ENCODE measurements around the gene RNPS1. TPM values are rescaled to one million over a fixed set of nuclear protein-coding genes. Genes with fewer than 3 reads are reported as not detected.

The RNPS1 gene
- total RNA-seq, 1 experiment from 2014 or later: 161 TPM

Other genes with a start within 250 kb of the RNPS1 start
- gene NPW, start 248.3 kb downstream of the RNPS1 start, total RNA-seq (2014; rRNA removed; shearing (Covaris generic)): 0.46 and 1.5 TPM in 2 replicates
- 38.1 and 41.8 TPM in 2 replicates for gene NHERF2, start 241.2 kb downstream of the RNPS1 start, total RNA-seq (2014; rRNA removed; shearing (Covaris generic))
- gene NTHL1, start 220.3 kb downstream of the RNPS1 start, total RNA-seq (2014; rRNA removed; shearing (Covaris generic)): 29.3 and 39.4 TPM in 2 replicates
- gene TSC2, start 220.1 kb downstream of the RNPS1 start, total RNA-seq (2014; rRNA removed; shearing (Covaris generic)): 31.4 and 34.1 TPM in 2 replicates
- 12.0 and 46.5 TPM in 2 replicates for gene PKD1, start 132.2 kb downstream of the RNPS1 start, total RNA-seq (2014; rRNA removed; shearing (Covaris generic))
- gene RAB26, start 119.5 kb downstream of the RNPS1 start, total RNA-seq (2014; rRNA removed; shearing (Covaris generic)): 0.11 and 0.21 TPM in 2 replicates
- 43.4 and 45.5 TPM in 2 replicates for gene TRAF7, start 112.3 kb downstream of the RNPS1 start, total RNA-seq (2014; rRNA removed; shearing (Covaris generic))
- gene CASKIN1, start 71.5 kb downstream of the RNPS1 start, total RNA-seq (2014; rRNA removed; shearing (Covaris generic)): 0.06 TPM in 1 of 2 replicates, not detected in the other
- 12.1 and 19.3 TPM in 2 replicates for gene MLST8, start 62.7 kb downstream of the RNPS1 start, total RNA-seq (2014; rRNA removed; shearing (Covaris generic))
- 0.68 and 1.9 TPM in 2 replicates for gene BRICD5, start 57.3 kb downstream of the RNPS1 start, total RNA-seq (2014; rRNA removed; shearing (Covaris generic))
- 16.9 and 21.8 TPM in 2 replicates for gene PGP, start 53.3 kb downstream of the RNPS1 start, total RNA-seq (2014; rRNA removed; shearing (Covaris generic))
- 20.5 and 20.8 TPM in 2 replicates for gene E4F1, start 44.5 kb downstream of the RNPS1 start, total RNA-seq (2014; rRNA removed; shearing (Covaris generic))
- 0.89 and 1.0 TPM in 2 replicates for gene DNASE1L2, start 31.7 kb downstream of the RNPS1 start, total RNA-seq (2014; rRNA removed; shearing (Covaris generic))
- 22.6 and 41.1 TPM in 2 replicates for gene ECI1, start 16.5 kb downstream of the RNPS1 start, total RNA-seq (2014; rRNA removed; shearing (Covaris generic))
- gene ABCA3, start 72.6 kb upstream of the RNPS1 start, total RNA-seq (2014; rRNA removed; shearing (Covaris generic)): 5.5 and 5.9 TPM in 2 replicates
- 36.3 and 37.3 TPM in 2 replicates for gene CCNF, start 161.3 kb upstream of the RNPS1 start, total RNA-seq (2014; rRNA removed; shearing (Covaris generic))
- 21.1 and 29.3 TPM in 2 replicates for gene TEDC2, start 192.0 kb upstream of the RNPS1 start, total RNA-seq (2014; rRNA removed; shearing (Covaris generic))
- not detected in 2 replicates for gene NTN3, start 203.2 kb upstream of the RNPS1 start, total RNA-seq (2014; rRNA removed; shearing (Covaris generic))
- gene TBC1D24, start 207.0 kb upstream of the RNPS1 start, total RNA-seq (2014; rRNA removed; shearing (Covaris generic)): 5.6 and 6.8 TPM in 2 replicates
- 19.9 and 31.2 TPM in 2 replicates for gene ATP6V0C, start 245.8 kb upstream of the RNPS1 start, total RNA-seq (2014; rRNA removed; shearing (Covaris generic))

All from Daoy (cell line).